Activated CD4-positive, alpha-beta T cell treated with anti-CD3 and anti-CD28 coated beads, Interleukin-2, amount 10 ng/mL, durations not matched to agents 7 days and 5 days (primary cell): ENCODE measurements around the gene PTH1R. TPM values are rescaled to one million over a fixed set of nuclear protein-coding genes. Genes with fewer than 3 reads are reported as not detected.

Experiments
- CTCF ChIA-PET: fragments of 350-600 bp; sonication (Branson Sonifier 250); formaldehyde crosslinking; loops from one replicate; lab custom pipeline; 2021; ENCODE audit warnings: antibody characterized with exemption; lab: Charles Lee
- POLR2A ChIA-PET: fragments of 350-600 bp; sonication (Branson Sonifier 250); formaldehyde crosslinking; loops from one replicate; lab custom pipeline; 2021; ENCODE audit warnings: antibody characterized with exemption; lab: Charles Lee
- DNase-seq: peaks from one replicate; pipeline ENCODE4 v3.0.0-alpha.2; 2020
- H3K27ac Mint-ChIP-seq: one replicate; pipeline ENCODE4 v1.8.0; 2021; ENCODE audit warnings: mild to moderate bottlenecking, moderate library complexity, mixed read lengths
- H3K27me3 Mint-ChIP-seq: one replicate; pipeline ENCODE4 v1.8.0; 2021; ENCODE audit warnings: mixed read lengths
- H3K36me3 Mint-ChIP-seq: one replicate; pipeline ENCODE4 v1.8.0; 2021; ENCODE audit warnings: low read depth, mixed read lengths
- H3K4me1 Mint-ChIP-seq: one replicate; pipeline ENCODE4 v1.8.0; 2021; ENCODE audit warnings: mixed read lengths
- H3K4me3 Mint-ChIP-seq: one replicate; pipeline ENCODE4 v1.8.0; 2021; ENCODE audit warnings: mild to moderate bottlenecking, moderate library complexity, mixed read lengths
- H3K9me3 Mint-ChIP-seq: one replicate; pipeline ENCODE4 v1.8.0; 2021; ENCODE audit warnings: mixed read lengths
- total RNA-seq, 2 experiments: library from RNA; stranded (reverse); gene quantifications; one replicate each; pipeline ENCODE4 v1.2.3, GENCODE V29; 2021

The PTH1R gene
- total RNA-seq, 2 experiments from 2014 or later = not detected

GRCh38 chr3:46852334-46852720 lies 25.2 kb upstream of the PTH1R start:
- Mint-ChIP-seq H3K36me3 (no peaks in the 10 kb centered on the region), H3K27me3 (no peaks in the 10 kb centered on the region), H3K27ac (no peak overlapping the region), H3K4me3 (no peak overlapping the region), H3K9me3 (no peaks in the 10 kb centered on the region), H3K4me1 (no peaks in the 10 kb centered on the region)
- DNase-seq = no peak
- ChIA-PET CTCF (interaction anchor here (0.7 kb wide), 1 partner anchor 253 kb away, joined by 3 read pairs; no protein-coding TSS in a partner anchor), POLR2A (no interaction called here)

GRCh38 chr3:46852839-46853355 lies 24.6 kb upstream of the PTH1R start:
- POLR2A ChIA-PET = no interaction called here
- Mint-ChIP-seq H3K4me3 (no peak overlapping the region), H3K27ac (no peak overlapping the region), H3K9me3 (no peaks in the 10 kb centered on the region), H3K27me3 (no peaks in the 10 kb centered on the region), H3K4me1 (no peaks in the 10 kb centered on the region), H3K36me3 (no peaks in the 10 kb centered on the region)
- DNase-seq = no peak
- CTCF ChIA-PET = interaction anchor here (1.0 kb wide), 1 partner anchor 14 kb away, joined by 3 read pairs; no protein-coding TSS in a partner anchor

- POLR2A ChIA-PET = no interaction called here
- no peaks in the 10 kb centered on the region for H3K27me3 Mint-ChIP-seq
- H3K4me1 Mint-ChIP-seq = no peaks in the 10 kb centered on the region
- CTCF ChIA-PET = interaction anchor here (1.0 kb wide), 1 partner anchor 13 kb away, joined by 3 read pairs; no protein-coding TSS in a partner anchor
- H3K9me3 Mint-ChIP-seq = no peaks in the 10 kb centered on the region
- no peak overlapping the region for H3K4me3 Mint-ChIP-seq
- H3K36me3 Mint-ChIP-seq = no peaks in the 10 kb centered on the region
- no peak overlapping the region for H3K27ac Mint-ChIP-seq
- no peak for DNase-seq
Observed at GRCh38 chr3:46853441-46854415, 23.8 kb upstream of the PTH1R start.

GRCh38 chr3:46854555-46854991 lies 22.9 kb upstream of the PTH1R start:
- H3K4me1 Mint-ChIP-seq = no peaks in the 10 kb centered on the region
- H3K9me3 Mint-ChIP-seq = no peaks in the 10 kb centered on the region
- DNase-seq = no peak
- ChIA-PET CTCF (no interaction called here), POLR2A (no interaction called here)
- no peak overlapping the region for H3K4me3 Mint-ChIP-seq
- H3K27ac Mint-ChIP-seq = no peak overlapping the region
- no peaks in the 10 kb centered on the region for H3K36me3 Mint-ChIP-seq
- H3K27me3 Mint-ChIP-seq = no peaks in the 10 kb centered on the region

- ChIA-PET POLR2A (no interaction called here), CTCF (no interaction called here)
- no peaks in the 10 kb centered on the region for H3K36me3 Mint-ChIP-seq
- H3K4me3 Mint-ChIP-seq = no peak overlapping the region
- no peak for DNase-seq
- H3K9me3 Mint-ChIP-seq = no peaks in the 10 kb centered on the region
- H3K27me3 Mint-ChIP-seq = no peaks in the 10 kb centered on the region
- H3K27ac Mint-ChIP-seq = no peak overlapping the region
- no peaks in the 10 kb centered on the region for H3K4me1 Mint-ChIP-seq
Observed at GRCh38 chr3:46856576-46857471, 20.7 kb upstream of the PTH1R start.

- Mint-ChIP-seq H3K27me3 (no peaks in the 10 kb centered on the region), H3K27ac (no peak overlapping the region), H3K4me1 (no peaks in the 10 kb centered on the region), H3K36me3 (no peaks in the 10 kb centered on the region), H3K4me3 (no peak overlapping the region), H3K9me3 (no peaks in the 10 kb centered on the region)
- POLR2A ChIA-PET = no interaction called here
- DNase-seq = no peak
- CTCF ChIA-PET = no interaction called here
Observed at GRCh38 chr3:46857485-46858341, 19.8 kb upstream of the PTH1R start.

- no peaks in the 10 kb centered on the region for H3K36me3 Mint-ChIP-seq
- no peaks in the 10 kb centered on the region for H3K9me3 Mint-ChIP-seq
- no peaks in the 10 kb centered on the region for H3K4me1 Mint-ChIP-seq
- H3K27ac Mint-ChIP-seq = peak overlapping the region; percentile 19
- CTCF ChIA-PET = no interaction called here
- no peak for DNase-seq
- no peaks in the 10 kb centered on the region for H3K27me3 Mint-ChIP-seq
- no peak overlapping the region for H3K4me3 Mint-ChIP-seq
- POLR2A ChIA-PET = no interaction called here
Observed at GRCh38 chr3:46858456-46858855, 19.1 kb upstream of the PTH1R start.

GRCh38 chr3:46859001-46859710 lies 18.4 kb upstream of the PTH1R start:
- POLR2A ChIA-PET = interaction anchor here (1.1 kb wide), 1 partner anchor 13 kb away, joined by 3 read pairs; no protein-coding TSS in a partner anchor
- H3K4me1 Mint-ChIP-seq = no peaks in the 10 kb centered on the region

GRCh38 chr3:46860017-46860809 lies 17.3 kb upstream of the PTH1R start:
- CTCF ChIA-PET = interaction anchor here (1.5 kb wide), 1 partner anchor 8 kb away, joined by 6 read pairs; no protein-coding TSS in a partner anchor
- Mint-ChIP-seq H3K4me3 (no peak overlapping the region), H3K27ac (no peak overlapping the region), H3K27me3 (no peaks in the 10 kb centered on the region), H3K9me3 (no peaks in the 10 kb centered on the region), H3K4me1 (no peaks in the 10 kb centered on the region), H3K36me3 (no peaks in the 10 kb centered on the region)
- POLR2A ChIA-PET = interaction anchor here (1.1 kb wide), 1 partner anchor 14 kb away, joined by 3 read pairs; no protein-coding TSS in a partner anchor
- peak; percentile 27 for DNase-seq

More at GRCh38 chr3:46859001-46859710, 18.4 kb upstream of the PTH1R start:
- CTCF ChIA-PET = interaction anchor here (1.5 kb wide), 1 partner anchor 9 kb away, joined by 6 read pairs; no protein-coding TSS in a partner anchor
- H3K9me3 Mint-ChIP-seq = no peaks in the 10 kb centered on the region
- no peaks in the 10 kb centered on the region for H3K27me3 Mint-ChIP-seq
- no peak overlapping the region for H3K27ac Mint-ChIP-seq
- no peaks in the 10 kb centered on the region for H3K36me3 Mint-ChIP-seq
- no peak for DNase-seq
- H3K4me3 Mint-ChIP-seq = no peak overlapping the region

- DNase-seq = no peak
- Mint-ChIP-seq H3K27ac (no peak overlapping the region), H3K4me3 (no peak overlapping the region), H3K27me3 (no peaks in the 10 kb centered on the region), H3K4me1 (no peaks in the 10 kb centered on the region), H3K9me3 (no peaks in the 10 kb centered on the region), H3K36me3 (no peaks in the 10 kb centered on the region)
- ChIA-PET POLR2A (no interaction called here), CTCF (no interaction called here)
Observed at GRCh38 chr3:46860810-46861604, 16.5 kb upstream of the PTH1R start.
